NOMO-1 (cell line): ENCODE results near the gene EBF4.
"Not testable (repeated sequence)": the region's sequence is repeated elsewhere in the genome, so short reads cannot be mapped to it uniquely, and the experiment has no call there.

Experiments
- DNase-seq, 2 experiments: peaks; one replicate each; lab custom pipeline; 2025; ENCODE audit not compliant: unreplicated experiment in 2 of 2; lab: John Stamatoyannopoulos, UW

Gene EBF4

GRCh38 chr20:2807019-2807418 lies 114.4 kb downstream of the EBF4 start:
- no peak for DNase-seq

GRCh38 chr20:2807929-2808328 lies 115.3 kb downstream of the EBF4 start:
- not testable (repeated sequence) for DNase-seq

GRCh38 chr20:2809690-2810089 lies 117.1 kb downstream of the EBF4 start:
- no peak for DNase-seq
